ENCODE results near the gene CELSR1. TPM values are rescaled to one million over a fixed set of nuclear protein-coding genes. Genes with fewer than 3 reads are reported as not detected.

CELSR1 gene
- total RNA-seq, 1 experiment from 2014 or later = 19.6 TPM

DNA sequence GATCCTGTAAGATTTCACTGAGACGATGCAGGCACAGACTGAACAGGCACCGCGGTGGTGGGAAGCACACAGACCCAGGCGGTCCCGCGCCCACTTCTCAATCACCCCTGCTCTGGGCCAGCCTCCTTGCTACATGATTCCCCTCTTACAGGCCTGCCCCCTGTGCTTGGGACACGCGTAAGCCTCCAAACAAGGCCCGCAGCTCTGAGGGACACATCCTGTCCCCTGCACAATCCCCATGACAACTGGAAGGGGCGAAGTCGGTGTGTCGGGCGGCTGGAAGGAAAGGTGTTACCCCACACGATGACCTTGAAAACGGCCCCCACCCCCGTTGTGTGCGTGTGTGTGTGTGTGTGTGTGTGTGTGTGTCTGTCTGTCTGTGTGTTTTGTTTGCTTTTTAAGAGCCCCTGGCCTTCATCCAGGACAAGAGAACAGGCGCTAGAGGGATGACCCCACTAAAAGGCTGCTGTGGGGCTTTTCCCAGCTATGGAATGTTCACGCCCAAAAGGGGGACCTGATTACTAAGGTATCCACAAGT, 13.1 kb downstream of the CELSR1 start:
- intact Hi-C loops (cut with micrococcal nuclease) = no loop called here

More for the DNA sequence above, 13.1 kb downstream of the CELSR1 start:
- no peaks in the 10 kb centered on the region for H4K20me1 ChIP-seq (ENCODE audit: insufficient read depth)
- ChIA-PET CTCF (no interaction called here), POLR2A (no interaction called here), RAD21 (ENCODE audit: low non-redundant PET in 1 of 2, low total read pairs in 2 of 2, uncharacterized antibody in 2 of 2, unreplicated experiment in 2 of 2) (no interaction called here)
- no peaks in the 10 kb centered on the region for H3K9me2 ChIP-seq (ENCODE audit: insufficient read depth)
- H3K4me3 ChIP-seq (replicated peaks in 1 of 2; ENCODE audit: low read depth in 1 of 2, low read length in 2 of 2) = no peak overlapping the region
- no peak overlapping the region for H3K27ac ChIP-seq (ENCODE audit: low read depth, low read length)
- H3K79me2 ChIP-seq (ENCODE audit: insufficient read depth, low read length) = peaks cover 9% of the 10 kb centered on the region; the same call in 1 of the 2 replicates
- no peaks in the 10 kb centered on the region for H3K36me3 ChIP-seq (ENCODE audit: control insufficient read depth in 1 of 2, insufficient read depth in 2 of 2, low read length in 2 of 2)
- no peak overlapping the region for H2AFZ ChIP-seq (ENCODE audit: low read depth, low read length, poor library complexity, severe bottlenecking)
- no peaks in the 10 kb centered on the region for H3K9me3 ChIP-seq (ENCODE audit: control insufficient read depth in 1 of 2, insufficient read depth in 1 of 2, low read depth in 1 of 2, low read length in 2 of 2)
- ATAC-seq (no peak), DNase-seq (ENCODE audit: low read depth, low spot score) (no peak)
- TF ChIP-seq SP1 (IDR thresholded peaks at IDR 0.05; ENCODE audit: low read depth) (no peak), SIN3A (IDR thresholded peaks at IDR 0.05; ENCODE audit: low read depth) (no peak), TCF7L2 (IDR thresholded peaks at IDR 0.05; ENCODE audit: borderline replicate concordance, extremely low read depth, insufficient read depth, insufficient read length) (no peak), FOSL1 (IDR thresholded peaks at IDR 0.05; ENCODE audit: low read depth) (no peak), EZH2phosphoT487 (IDR thresholded peaks at IDR 0.05; ENCODE audit: borderline replicate concordance) (no peak), SRF (IDR thresholded peaks at IDR 0.05; ENCODE audit: low read depth) (no peak), CEBPB (IDR thresholded peaks at IDR 0.05; ENCODE audit: low read depth) (no peak), CBX3 (IDR thresholded peaks at IDR 0.05; ENCODE audit: low read depth) (no peak), POLR2A (IDR thresholded peaks at IDR 0.05; ENCODE audit: borderline replicate concordance, extremely low read depth, insufficient read depth, insufficient read length) (no peak)
- TF ChIP-seq, protein P1, sequence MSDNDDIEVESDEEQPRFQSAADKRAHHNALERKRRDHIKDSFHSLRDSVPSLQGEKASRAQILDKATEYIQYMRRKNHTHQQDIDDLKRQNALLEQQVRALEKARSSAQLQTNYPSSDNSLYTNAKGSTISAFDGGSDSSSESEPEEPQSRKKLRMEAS (IDR thresholded peaks at IDR 0.05) = no peak
- TF ChIP-seq, protein P2, sequence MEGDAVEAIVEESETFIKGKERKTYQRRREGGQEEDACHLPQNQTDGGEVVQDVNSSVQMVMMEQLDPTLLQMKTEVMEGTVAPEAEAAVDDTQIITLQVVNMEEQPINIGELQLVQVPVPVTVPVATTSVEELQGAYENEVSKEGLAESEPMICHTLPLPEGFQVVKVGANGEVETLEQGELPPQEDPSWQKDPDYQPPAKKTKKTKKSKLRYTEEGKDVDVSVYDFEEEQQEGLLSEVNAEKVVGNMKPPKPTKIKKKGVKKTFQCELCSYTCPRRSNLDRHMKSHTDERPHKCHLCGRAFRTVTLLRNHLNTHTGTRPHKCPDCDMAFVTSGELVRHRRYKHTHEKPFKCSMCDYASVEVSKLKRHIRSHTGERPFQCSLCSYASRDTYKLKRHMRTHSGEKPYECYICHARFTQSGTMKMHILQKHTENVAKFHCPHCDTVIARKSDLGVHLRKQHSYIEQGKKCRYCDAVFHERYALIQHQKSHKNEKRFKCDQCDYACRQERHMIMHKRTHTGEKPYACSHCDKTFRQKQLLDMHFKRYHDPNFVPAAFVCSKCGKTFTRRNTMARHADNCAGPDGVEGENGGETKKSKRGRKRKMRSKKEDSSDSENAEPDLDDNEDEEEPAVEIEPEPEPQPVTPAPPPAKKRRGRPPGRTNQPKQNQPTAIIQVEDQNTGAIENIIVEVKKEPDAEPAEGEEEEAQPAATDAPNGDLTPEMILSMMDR (IDR thresholded peaks at IDR 0.05 in 2 of 3, conservative IDR thresholded peaks at IDR 0.05 in 1 of 3; ENCODE audit: borderline replicate concordance in 1 of 3, insufficient read depth in 1 of 3, low read depth in 2 of 3, low read length in 2 of 3) = no peak
- TF ChIP-seq, protein P3, sequence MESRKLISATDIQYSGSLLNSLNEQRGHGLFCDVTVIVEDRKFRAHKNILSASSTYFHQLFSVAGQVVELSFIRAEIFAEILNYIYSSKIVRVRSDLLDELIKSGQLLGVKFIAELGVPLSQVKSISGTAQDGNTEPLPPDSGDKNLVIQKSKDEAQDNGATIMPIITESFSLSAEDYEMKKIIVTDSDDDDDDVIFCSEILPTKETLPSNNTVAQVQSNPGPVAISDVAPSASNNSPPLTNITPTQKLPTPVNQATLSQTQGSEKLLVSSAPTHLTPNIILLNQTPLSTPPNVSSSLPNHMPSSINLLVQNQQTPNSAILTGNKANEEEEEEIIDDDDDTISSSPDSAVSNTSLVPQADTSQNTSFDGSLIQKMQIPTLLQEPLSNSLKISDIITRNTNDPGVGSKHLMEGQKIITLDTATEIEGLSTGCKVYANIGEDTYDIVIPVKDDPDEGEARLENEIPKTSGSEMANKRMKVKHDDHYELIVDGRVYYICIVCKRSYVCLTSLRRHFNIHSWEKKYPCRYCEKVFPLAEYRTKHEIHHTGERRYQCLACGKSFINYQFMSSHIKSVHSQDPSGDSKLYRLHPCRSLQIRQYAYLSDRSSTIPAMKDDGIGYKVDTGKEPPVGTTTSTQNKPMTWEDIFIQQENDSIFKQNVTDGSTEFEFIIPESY (IDR thresholded peaks at IDR 0.05; ENCODE audit: extremely low read depth, insufficient replicate concordance, low read length) = no peak
- no peaks in the 10 kb centered on the region for H3K27me3 ChIP-seq (ENCODE audit: insufficient read depth, low read length)
- H3K9ac ChIP-seq (ENCODE audit: low read length) = no peak overlapping the region
- H3K4me2 ChIP-seq (ENCODE audit: low read length) = no peak overlapping the region
- peaks cover 9 to 35% of the 10 kb centered on the region in 2 experiments for H3K4me1 ChIP-seq (ENCODE audit: control insufficient read depth in 1 of 2, insufficient read depth in 2 of 2, low read length in 2 of 2)
- no TSS peak for BruUV-seq (replicated peaks)
